Measurements from ENCODE around the gene ANO6. TPM values are rescaled to one million over a fixed set of nuclear protein-coding genes. Genes with fewer than 3 reads are reported as not detected.
A peak's percentile ranks its signal among the peaks of the same experiment; 100 is the strongest.

The ANO6 gene
- total and polyA plus RNA-seq, 4 donors = 18.6 to 52.3 (median 29.1) TPM

- Histone ChIP-seq H3K9me3 (ENCODE audit: control insufficient read depth in 4 of 4, low read length in 3 of 4) (no peaks in the 10 kb centered on the region), H3K4me3 (ENCODE audit: low read depth in 1 of 3, low read length in 3 of 3) (peak overlapping the region; percentile 79 to 95 (median 94)), H3K4me1 (ENCODE audit: control insufficient read depth in 4 of 4, insufficient read depth in 4 of 4, low read length in 3 of 4) (peaks cover 8 to 39% (median 27%) of the 10 kb centered on the region in 4 donors), H3K27me3 (ENCODE audit: control insufficient read depth in 4 of 4, insufficient read depth in 4 of 4, low read length in 3 of 4) (no peaks in the 10 kb centered on the region), H3K9ac (ENCODE audit: low read depth in 1 of 2, low read length in 2 of 2) (peak overlapping the region; percentile 5 to 43), H3K27ac (ENCODE audit: low read depth in 1 of 2, low read length in 2 of 2) (peak overlapping the region in 1 of 2 donors; percentile 26), H3K36me3 (ENCODE audit: control insufficient read depth in 4 of 4, insufficient read depth in 3 of 4, low read depth in 1 of 4, low read length in 3 of 4) (no peaks in the 10 kb centered on the region)
- 24% methylated on average over 2 of the region's 2 CpGs for WGBS
- DNase-seq (ENCODE audit: low spot score) = no peak
- no peak for TF ChIP-seq SP1 (IDR thresholded peaks at IDR 0.05)
- TF ChIP-seq FOXA2 (IDR thresholded peaks at IDR 0.05) = peak; percentile 12
These were observed 2.0 kb downstream of the ANO6 start for GRCh38 chr12:45217846-45218245.

GRCh38 chr12:45219621-45220020, 3.7 kb downstream of the ANO6 start:
- peaks cover 10 to 39% (median 27%) of the 10 kb centered on the region in 4 donors for H3K4me1 ChIP-seq (ENCODE audit: control insufficient read depth in 4 of 4, insufficient read depth in 4 of 4, low read length in 3 of 4)
- DNase-seq (ENCODE audit: low spot score) = no peak
- no peak overlapping the region for H3K4me3 ChIP-seq (ENCODE audit: low read depth in 1 of 3, low read length in 3 of 3)
- H3K9me3 ChIP-seq (ENCODE audit: control insufficient read depth in 4 of 4, low read length in 3 of 4) = no peaks in the 10 kb centered on the region
- WGBS = 75% methylated on average over 2 of the region's 2 CpGs
- peak overlapping the region in 1 of 2 donors; percentile 1 for H3K27ac ChIP-seq (ENCODE audit: low read depth in 1 of 2, low read length in 2 of 2)
- no peak overlapping the region for H3K9ac ChIP-seq (ENCODE audit: low read depth in 1 of 2, low read length in 2 of 2)
- no peaks in the 10 kb centered on the region for H3K27me3 ChIP-seq (ENCODE audit: control insufficient read depth in 4 of 4, insufficient read depth in 4 of 4, low read length in 3 of 4)
- TF ChIP-seq EGR1 (IDR thresholded peaks at IDR 0.05; ENCODE audit: low read depth in 2 of 2) (no peak), TAF1 (conservative IDR thresholded peaks at IDR 0.05) (no peak), ATF3 (IDR thresholded peaks at IDR 0.05) (no peak), REST (IDR thresholded peaks at IDR 0.05) (no peak), YY1 (IDR thresholded peaks at IDR 0.05) (peak; percentile 20), MAX (IDR thresholded peaks at IDR 0.05) (peak; percentile 16), ZBTB33 (IDR thresholded peaks at IDR 0.05) (no peak), JUND (IDR thresholded peaks at IDR 0.05) (peak in 1 of 2 donors; percentile 10), GABPA (IDR thresholded peaks at IDR 0.05 in 1 of 2, conservative IDR thresholded peaks at IDR 0.05 in 1 of 2) (no peak), CTCF (IDR thresholded peaks at IDR 0.05; ENCODE audit: low read depth, low read length, missing input control) (no peak), FOXA1 (IDR thresholded peaks at IDR 0.05) (no peak), HNF4G (IDR thresholded peaks at IDR 0.05) (no peak), FOXA2 (IDR thresholded peaks at IDR 0.05) (peak; percentile 14), NR2F2 (IDR thresholded peaks at IDR 0.05) (no peak), RXRA (IDR thresholded peaks at IDR 0.05) (peak; percentile 13 to 54), HNF4A (conservative IDR thresholded peaks at IDR 0.05) (peak; percentile 31 to 54), RAD21 (IDR thresholded peaks at IDR 0.05) (peak in 1 of 2 donors; percentile 14), SP1 (IDR thresholded peaks at IDR 0.05) (no peak)
- H3K36me3 ChIP-seq (ENCODE audit: control insufficient read depth in 4 of 4, insufficient read depth in 3 of 4, low read depth in 1 of 4, low read length in 3 of 4) = no peaks in the 10 kb centered on the region

Measured in liver (tissue), 9 donors.